Measurements from ENCODE around the gene RERE. TPM values are rescaled to one million over a fixed set of nuclear protein-coding genes. Genes with fewer than 3 reads are reported as not detected.

Gene RERE
- polyA plus RNA-seq, 3 donors = 118 to 137 (median 129) TPM

DNA sequence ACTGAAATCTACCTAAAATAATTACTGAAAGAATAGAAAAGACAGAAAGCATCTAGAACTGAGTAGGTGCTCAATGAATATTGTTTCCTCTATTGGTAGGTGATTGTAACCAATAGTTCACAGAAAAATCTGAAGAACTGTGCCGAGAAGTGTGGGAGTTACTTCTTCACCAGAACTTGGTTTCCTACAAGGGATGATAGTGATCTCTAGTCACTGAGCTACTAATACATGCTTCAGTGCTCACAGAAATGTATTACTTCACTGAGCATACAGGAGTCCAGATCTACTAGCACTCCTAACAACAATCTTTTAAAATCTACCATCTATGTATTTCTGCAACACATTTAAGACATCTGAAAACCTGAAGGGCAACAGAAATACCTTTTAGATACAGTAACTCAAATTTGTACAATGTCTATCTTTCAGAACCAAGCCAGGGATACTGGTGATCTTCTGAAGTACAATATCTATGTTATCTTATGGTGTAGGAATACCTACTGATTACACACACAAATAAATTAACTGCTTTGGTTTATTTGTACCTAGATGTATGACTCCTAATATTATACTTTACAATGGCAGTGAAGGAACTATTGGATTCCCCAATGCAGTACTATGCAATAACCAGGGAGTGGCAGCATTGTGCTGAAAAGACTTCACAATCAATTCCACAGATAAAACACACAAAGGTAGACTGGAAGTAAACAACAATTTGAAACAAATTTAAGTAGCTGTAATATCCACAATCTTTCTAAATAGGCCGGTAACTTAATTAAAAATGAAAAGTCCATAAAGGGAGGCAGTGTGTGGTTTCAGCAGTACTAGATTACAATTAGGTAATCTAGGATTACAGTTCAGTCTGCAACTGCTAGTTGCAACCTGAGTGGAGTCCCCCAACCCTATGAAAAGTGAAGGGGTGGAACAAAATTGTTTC lies 256.6 kb downstream of the RERE start:
- DNase-seq (ENCODE audit: low read depth in 3 of 3, low spot score in 2 of 3) = no peak

DNA sequence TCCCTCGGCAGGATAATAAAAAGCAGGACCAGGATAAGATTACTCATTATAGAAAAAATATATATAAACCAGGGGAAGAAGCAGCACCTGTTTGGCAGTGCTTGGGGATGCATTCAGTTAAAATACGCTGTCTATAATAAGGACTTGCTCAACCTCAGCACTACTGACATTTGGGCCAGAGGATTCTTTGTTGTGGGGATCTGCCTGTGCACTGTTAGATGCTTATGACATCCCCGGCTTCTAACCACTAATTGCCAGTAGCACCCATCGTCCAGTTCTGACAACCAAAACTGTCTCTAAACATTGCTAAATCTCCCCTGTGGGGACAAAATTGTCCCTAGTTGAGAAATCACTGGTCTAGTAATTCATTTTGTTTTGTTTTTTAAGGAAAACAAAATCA lies 257.4 kb downstream of the RERE start:
- DNase-seq (ENCODE audit: low read depth in 3 of 3, low spot score in 2 of 3) = no peak

DNA sequence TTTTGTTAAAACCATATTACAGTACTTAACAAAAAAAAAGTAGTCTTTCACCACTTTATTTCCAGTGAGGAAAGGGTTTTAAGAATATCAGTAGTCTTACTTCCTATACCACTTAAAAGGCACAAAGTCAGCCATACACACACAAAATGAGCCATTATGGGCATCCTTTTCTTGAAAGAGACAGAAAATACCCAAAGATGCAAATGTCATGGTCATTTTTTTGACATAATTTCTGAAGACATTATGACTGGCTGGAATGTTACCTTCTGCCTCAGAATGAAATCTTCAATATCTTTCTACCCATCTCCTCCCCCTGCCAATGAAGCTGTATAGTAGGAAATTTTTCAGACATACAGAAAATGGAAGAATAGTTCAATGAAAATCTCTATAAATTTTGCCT lies 261.9 kb downstream of the RERE start:
- DNase-seq (ENCODE audit: low read depth in 3 of 3, low spot score in 2 of 3) = no peak

DNA sequence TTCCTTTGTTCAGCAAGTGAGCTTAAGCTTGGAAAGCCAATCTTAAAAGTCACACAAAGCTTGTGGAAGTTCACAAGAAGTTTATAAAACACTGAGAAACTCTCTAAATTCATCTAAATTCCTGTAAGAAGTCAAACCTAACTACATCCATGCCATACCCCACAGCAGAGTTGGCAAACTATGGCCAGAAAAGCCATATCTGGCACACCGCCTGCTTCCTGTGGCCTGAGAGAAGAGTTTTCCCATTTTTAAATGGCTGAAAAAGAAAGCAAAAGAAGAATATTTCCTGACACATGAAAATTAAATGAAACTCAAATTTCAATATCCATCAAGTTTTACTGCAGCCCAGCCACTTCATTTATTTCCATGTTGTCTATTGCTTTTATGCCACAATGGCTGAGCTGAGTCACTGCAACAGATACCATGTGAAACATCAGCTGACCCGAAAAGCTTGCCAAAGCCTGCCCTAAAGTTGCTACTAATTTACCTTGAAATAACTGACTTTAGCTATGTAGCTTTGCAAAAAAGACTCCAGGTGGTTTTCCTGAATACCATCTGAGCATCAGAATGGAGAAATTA lies 262.4 kb downstream of the RERE start:
- DNase-seq (ENCODE audit: low read depth in 3 of 3, low spot score in 2 of 3) = no peak

DNA sequence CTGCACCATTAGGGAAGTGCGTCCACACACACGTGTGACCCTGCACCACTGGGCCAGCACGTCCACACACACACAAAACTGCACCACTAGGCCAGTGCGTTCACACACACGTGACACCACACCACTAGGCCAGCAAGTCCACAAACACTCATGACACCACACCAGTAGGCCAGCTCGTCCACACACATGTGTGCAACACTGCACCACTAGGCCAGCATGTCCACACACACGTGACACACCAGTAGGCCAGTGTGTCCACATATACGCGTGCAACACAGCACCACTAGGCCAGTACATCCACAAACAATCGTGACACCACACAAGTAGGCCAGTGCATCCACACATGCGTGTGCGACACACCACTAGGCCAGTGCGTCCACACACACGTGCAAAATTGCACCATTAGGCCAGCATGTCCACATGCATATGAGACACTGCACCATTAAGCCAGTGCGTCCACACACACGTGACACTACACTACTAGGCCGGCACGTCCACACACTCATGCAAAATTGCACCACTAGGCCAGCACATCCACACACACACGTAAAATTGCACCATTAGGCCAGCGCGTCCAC lies 264.5 kb downstream of the RERE start:
- DNase-seq (ENCODE audit: low read depth in 3 of 3, low spot score in 2 of 3) = no peak

DNA sequence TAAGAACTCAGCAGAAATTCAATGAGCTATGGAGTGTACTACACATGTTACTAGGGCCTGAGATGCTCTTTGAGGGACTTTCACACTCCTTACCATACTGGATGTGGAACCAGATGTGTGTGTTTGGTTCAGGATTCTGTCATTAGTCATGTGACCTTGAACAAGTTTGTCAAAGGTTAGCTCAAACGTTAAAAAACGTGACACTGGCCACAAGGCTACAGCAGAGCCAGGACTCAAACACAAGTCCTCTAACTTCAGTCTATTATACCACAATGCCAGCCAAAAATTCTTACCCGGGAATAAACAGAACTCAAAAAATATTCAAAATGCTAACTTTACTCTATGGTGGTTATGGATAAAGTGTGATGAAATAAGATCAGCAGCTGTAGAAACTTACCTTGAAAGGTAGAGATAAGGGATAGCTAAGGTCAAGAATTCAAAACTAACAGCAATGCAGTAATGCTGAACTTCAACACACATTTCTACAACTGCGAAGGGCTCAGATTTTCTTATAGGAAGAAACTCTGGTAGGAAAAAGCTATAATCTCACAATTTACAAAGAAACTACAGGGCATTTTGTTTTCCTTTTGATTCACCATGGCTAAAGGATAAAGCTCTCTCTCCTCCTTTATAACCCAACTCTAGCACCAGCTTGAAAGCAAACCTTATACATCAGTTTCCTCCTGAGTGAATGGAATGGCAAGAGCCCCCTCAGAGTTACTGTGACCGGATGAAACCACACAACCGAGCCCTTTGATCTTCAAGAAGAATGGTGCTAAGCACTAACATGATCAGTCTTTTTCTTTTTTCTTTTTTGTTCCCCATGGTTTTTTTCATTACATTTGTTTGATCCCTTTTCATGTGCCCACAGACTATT lies 265.6 kb downstream of the RERE start:
- no peak for DNase-seq (ENCODE audit: low read depth in 3 of 3, low spot score in 2 of 3)

DNA sequence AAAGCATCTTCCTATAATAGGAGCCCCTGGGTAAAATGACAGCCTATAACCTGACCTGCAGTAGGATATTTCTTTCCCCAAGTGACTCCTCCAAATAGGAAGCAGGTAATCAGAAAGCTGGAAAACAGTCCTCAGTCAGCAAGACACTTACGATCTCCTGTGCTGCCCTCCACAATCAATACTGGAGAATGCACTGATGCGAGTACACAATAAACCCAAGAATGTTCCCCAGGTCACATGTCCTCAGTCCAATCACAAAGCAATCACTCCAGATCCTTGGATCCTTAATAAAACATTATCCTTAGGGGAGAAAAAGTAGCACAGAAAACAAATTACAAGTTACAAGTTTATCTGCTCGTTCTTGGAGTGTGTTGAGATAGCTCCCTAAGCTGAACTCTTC lies 266.4 kb downstream of the RERE start:
- no peak for DNase-seq (ENCODE audit: low read depth in 3 of 3, low spot score in 2 of 3)

DNA sequence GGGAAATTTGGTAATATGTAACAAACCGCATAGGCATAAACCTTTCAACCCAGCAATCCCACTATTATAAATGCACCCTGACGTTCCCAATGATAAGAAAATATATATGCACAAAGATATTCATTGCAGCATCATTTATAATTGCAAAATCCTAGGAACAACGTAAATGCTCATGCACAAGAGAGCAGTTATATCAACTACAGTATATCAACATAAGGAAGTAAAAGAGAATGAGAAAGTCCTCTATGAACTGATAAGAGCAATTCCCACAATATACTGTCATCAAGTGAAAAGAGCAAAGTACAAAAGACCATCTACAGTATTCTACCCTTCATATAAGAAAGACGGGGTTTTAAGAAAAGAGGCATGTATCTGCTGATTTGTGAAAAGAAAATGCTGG lies 269.6 kb downstream of the RERE start:
- no peak for DNase-seq (ENCODE audit: low read depth in 3 of 3, low spot score in 2 of 3)

DNA sequence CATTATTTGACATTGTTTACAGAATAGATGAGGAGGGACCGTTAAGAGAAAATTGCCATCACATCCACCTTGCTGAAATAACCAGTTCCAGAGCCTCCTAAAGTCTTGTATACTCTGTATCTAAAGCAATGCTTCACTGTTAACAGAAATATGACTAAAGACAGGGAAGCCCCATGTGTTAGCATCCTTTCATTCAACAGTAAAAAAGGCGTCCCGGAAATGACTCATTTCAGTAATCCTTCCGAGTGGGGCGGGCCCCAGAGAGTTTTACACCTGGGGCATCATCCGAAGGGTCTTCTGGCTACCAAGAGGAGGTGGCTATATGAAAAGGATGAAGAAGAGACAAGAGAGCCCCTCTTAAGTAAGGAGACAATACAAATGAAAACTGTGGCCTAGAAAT lies 272.4 kb downstream of the RERE start:
- no peak for DNase-seq (ENCODE audit: low read depth in 3 of 3, low spot score in 2 of 3)

DNA sequence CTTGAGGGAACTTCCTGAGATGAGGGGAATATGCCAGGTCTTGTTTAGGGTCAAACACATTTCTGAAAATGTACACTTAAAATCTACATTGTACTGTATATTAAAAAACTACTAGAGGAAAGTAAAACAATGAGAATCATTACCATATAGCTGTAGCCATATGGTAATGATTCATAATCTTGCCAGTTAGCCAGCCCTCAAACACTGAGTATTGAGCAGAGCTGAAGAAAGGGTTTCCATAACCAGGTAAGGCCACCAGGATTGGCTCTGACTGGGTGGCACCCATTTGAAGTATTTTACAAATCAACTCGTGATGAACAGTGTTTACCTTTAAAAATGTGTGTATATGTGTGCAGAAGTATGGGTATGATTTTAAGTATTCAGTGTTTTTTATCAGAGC lies 272.8 kb downstream of the RERE start:
- no peak for DNase-seq (ENCODE audit: low read depth in 3 of 3, low spot score in 2 of 3)

DNA sequence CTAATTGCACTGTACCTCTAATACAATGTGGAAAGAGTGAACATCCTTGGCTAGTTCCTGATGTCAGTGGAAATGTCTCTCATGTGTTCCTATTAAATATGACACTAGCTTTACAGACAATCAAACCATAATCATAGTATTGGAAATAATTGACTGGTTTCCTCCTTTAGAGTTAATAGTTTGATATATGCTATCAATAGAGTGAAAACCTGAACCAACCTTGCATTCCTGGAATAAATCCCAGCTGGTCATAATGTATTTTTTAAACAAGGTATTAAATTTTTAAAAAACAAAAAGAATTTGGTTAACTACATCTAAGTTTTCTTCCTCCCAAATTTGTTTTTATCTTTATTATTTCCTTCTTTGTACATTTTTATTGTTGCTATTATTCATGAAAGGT lies 273.5 kb downstream of the RERE start:
- no peak for DNase-seq (ENCODE audit: low read depth in 3 of 3, low spot score in 2 of 3)

DNA sequence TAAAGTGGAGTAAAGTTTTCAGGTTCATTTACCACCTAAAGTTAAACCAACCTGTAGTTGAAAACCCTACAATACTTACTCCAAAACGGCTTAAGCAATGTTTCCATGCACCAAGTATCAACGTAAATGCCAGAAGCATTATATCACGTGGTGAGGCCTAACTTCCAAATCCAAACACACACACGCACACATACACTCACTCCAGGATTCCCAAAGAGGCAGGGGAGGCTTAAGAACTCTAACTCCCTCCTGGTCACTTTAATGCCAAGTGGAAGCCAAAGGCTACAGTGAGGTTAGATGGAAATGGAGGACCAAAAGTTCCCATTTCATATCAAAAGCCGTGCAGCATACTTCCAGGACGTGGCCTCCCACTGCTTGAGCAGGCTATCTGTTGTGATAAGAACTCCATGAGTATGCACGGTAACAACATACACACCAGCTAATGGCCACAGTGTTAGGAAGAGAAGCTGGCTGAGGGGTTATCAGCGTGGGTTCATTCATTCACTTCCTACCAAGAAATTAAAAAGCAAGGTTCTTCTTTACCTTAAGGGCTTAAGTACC lies 275.4 kb downstream of the RERE start:
- no peak for DNase-seq (ENCODE audit: low read depth in 3 of 3, low spot score in 2 of 3)

DNA sequence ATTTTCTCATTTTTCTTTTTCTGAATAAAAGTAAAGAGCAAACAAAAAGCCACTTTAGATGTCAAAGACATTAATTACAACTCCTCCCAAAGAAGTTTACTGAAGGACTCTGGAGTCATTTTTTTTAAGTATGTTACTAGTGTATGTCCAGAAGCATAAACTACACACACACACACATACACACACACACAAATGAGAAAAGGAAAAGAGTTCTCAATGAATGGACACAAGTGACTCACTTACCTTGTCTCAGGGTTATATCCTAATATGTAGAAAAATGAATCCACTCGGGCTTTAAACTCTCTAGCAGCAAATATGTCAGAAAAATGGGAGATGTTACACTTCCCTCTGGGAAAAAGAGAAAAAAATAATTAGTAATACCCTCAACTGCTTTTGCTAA lies 276.5 kb downstream of the RERE start:
- DNase-seq (ENCODE audit: low read depth in 3 of 3, low spot score in 2 of 3) = no peak

DNA sequence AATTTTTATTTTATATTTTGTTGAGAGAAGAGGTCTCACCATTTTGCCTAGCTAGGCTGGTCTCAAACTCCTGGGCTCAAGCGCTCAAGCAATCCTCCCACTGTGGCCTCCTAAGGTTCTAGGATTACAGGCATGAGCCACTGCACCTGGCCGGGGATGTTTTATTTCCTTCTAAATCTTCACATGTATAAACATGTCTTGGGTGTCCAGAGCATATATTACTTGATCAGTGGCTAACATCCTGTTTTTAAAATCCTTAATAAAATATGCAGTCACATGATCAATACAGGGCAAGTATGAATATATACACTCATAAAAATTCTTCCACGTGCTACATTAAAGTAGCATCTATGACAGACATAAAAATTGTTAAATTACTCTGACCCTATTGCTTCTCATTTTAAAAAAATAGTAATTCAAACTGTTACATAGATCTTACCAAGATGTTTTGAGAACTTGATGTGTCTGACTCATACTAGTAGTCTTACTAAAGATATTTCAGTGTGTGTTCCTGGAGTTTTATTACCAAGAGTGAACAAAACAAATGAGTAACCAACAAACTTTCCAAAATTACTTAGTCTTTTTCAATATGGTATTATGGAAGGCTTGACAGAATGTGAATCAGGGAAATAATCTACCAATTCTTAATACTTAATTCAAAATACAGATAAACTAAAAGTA lies 277.0 kb downstream of the RERE start:
- no peak for DNase-seq (ENCODE audit: low read depth in 3 of 3, low spot score in 2 of 3)

DNA sequence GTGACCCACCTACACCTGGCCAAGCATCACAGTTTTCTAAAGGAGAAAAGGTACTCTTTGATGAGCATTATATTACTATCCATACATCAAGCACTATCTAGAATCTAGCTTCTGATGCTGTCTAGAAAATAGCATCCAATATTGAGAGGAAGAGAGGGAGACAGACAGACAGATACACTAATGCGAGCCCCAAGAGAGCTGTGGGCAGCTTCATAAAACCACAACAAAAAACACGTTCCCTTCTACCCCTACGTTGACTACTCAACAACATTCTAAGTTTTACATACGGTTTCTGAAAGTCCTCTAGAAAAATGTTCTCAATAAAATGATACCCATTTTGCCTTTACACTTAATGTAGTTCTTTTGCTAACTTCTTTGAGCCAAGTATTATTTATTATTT lies 277.8 kb downstream of the RERE start:
- DNase-seq (ENCODE audit: low read depth in 3 of 3, low spot score in 2 of 3) = no peak

DNA sequence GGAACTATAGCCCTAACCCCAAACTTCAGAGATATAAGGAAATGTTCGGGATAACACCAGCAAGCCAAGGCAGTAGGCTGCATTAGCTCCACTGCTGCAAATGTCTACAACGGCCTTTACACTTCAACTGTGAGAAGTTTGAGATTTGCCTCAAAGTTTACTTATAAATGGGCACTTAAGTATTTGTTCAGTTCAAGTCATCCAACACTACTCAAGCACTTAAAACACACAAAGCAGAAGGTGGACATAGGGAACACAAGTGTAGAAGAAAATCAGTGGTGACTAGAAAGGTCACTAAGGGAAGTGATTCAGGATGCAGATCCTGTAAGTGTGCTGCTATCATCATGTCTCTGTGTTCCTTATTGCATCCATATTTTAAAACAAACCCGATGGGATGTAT lies 278.9 kb downstream of the RERE start:
- no peak for DNase-seq (ENCODE audit: low read depth in 3 of 3, low spot score in 2 of 3)

DNA sequence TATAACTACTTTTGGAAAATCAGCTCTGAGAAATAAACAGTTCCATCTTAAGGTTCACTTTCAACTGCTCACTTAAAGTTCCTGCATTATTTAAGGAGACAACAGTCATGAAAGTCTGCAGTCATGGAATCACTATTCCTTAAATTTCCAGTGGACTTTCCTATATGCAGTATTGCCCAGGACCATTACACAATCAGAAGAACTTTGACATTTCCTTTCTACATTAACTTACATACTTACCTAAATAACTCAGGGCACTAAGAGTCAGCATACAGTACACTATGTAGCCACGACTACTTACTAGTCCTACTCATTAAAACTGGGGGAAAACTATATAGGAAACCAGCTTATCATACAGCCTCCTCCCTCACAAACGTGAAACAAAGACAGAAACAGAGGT lies 279.4 kb downstream of the RERE start:
- no peak for DNase-seq (ENCODE audit: low read depth in 3 of 3, low spot score in 2 of 3)

DNA sequence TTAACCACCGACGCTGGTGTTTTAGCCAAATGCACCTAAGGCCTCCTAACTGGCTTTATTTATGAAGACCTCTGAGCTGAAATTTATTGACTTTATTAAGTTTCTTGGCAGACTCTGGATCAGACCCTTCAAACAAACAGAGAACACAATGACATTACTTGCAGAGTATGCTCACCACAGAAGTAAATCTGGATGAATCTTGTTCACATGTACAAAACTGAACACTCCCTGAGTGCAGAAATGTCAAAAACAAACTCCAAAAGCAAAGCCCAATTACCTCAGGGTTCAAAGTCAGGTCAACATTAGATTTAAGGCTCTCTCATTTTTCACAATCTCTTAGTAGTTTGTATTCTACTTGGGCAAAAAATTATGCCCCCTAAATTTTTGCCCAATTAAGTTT lies 280.9 kb downstream of the RERE start:
- DNase-seq (ENCODE audit: low read depth in 3 of 3, low spot score in 2 of 3) = no peak

DNA sequence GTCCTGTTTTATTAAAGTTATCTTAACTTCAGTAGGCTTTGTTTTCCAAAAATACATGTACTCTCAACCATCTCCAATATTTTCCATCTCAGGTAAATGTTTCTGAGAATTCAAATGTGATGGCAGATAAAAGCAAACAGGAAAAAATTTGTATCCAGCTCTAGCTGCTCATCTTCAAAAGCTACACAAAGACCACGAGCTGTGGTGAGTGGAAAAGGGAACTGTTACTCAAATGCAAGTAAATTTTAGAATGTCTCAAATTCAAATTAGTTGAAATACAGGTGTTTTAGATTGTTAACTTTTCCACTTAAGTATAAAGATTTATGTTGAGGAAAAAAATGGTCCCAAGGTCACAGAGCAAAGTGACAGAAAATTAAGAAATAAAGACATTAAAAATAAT lies 283.5 kb downstream of the RERE start:
- no peak for DNase-seq (ENCODE audit: low read depth in 3 of 3, low spot score in 2 of 3)

DNA sequence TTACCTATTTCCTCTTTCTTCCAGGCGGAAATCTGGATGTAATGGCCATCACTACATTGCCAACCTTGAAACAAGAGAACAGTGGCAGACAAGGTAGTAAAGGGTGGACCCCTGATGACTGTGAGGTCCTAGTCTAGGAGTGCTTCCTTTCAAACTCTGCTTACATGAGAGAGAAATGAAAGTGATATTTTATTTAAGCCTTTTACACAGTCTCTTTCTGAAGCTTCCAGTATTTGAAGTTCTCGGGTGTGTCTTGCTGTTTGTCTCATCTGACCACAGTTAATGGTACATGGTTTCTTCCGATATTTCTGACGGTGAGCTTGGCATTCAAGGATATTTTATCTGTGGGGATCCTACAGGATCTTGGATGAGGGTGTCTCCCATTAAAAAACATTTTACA lies 284.3 kb downstream of the RERE start:
- no peak for DNase-seq (ENCODE audit: low read depth in 3 of 3, low spot score in 2 of 3)

Data from right renal cortex interstitium (tissue), 3 donors.